Eye (tissue), 1 donor: ENCODE results near the gene MYBPC3.
A peak's percentile ranks its signal among the peaks of the same experiment; 100 is the strongest.

Experiments
- DNase-seq: peaks from one replicate; pipeline ENCODE4 v3.0.0-alpha.2; 2015

MYBPC3 gene

DNA sequence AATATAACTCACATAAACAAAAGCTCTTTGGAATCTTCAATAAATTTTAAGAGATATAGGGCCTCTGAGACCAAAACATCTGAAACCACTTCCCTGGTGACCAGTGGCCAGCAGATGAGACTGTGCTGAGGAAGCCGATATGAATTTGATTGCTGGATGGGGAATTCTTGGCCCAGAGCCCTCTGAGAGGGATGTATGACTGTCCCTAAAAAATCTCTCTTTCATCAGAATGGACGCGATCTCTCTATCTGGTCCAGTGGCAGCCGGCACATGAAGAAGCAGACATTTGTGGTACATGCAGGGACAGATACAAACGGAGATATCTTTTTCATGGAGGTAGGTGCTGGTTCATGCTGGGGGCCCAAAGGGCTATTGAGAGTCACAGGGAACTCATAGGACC is 37.5 kb downstream of the MYBPC3 start:
- DNase-seq = no peak

GRCh38 chr11:47308050-47308823 is 44.3 kb downstream of the MYBPC3 start:
- no peak for DNase-seq

- no peak for DNase-seq
Measured at GRCh38 chr11:47306484-47306844, 46.0 kb downstream of the MYBPC3 start.

- DNase-seq = peak; percentile 23
Measured at GRCh38 chr11:47305734-47306483, 46.6 kb downstream of the MYBPC3 start.

DNA sequence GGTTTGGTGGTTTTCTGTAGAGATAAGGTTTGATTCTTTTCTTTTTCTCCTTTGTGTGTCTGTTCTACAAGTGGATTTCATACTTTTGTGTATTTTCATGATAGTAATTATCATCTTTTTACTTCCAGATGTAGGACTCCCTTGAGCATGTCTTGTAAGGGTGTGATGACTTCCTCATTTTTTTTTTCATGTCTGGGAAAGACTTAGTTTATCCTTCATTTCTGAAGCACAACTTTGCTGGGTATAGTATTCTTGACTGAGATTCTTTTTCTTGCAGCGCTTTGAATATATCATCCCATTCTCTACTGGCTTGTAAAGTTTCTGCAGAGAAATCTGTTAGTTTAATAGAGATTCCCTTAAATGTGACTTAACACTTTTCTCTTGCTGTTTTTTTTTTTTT is 49.6 kb downstream of the MYBPC3 start:
- DNase-seq = no peak

DNA sequence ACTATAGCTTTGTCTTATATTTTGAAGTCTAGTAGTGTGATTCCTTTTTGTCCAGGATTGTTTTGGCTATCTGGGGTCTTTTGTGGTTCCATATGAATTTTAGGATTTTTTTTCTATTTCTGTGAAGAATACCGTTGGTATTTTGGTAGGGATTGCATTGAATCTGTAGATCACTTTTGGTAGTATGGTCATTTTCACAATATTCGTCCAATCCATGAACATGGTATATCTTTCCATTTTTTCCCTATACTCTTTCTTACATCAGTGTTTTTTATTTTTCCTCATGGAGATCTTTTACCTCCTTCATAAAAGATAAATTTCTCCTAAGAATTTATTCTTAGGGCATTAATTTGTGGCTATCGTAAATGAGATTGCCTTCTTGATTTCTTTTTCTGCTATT is 53.4 kb downstream of the MYBPC3 start:
- DNase-seq = no peak

DNA sequence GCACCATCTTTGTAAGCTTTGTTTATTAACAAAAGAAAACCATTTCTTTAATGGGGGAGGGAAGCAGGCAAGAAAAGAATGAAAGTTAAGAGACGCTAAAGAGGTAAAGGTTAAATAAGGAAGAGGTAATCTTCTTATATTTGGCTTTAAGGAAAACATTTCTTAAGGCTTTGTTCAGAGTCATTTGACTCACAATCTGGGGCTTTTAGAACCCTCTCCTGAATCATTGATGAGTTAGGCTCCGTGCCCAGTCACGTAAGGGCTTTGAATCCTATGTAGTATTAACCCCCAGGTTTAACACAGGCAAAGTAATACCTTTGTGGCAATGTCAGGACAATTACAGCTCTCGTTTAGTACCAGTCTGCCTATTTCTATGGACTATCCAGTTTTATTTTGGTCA is 56.5 kb downstream of the MYBPC3 start:
- no peak for DNase-seq

GRCh38 chr11:47295385-47295784 is 57.1 kb downstream of the MYBPC3 start:
- no peak for DNase-seq

GRCh38 chr11:47289856-47290255 is 62.6 kb downstream of the MYBPC3 start:
- DNase-seq = no peak

GRCh38 chr11:47288066-47288465 is 64.4 kb downstream of the MYBPC3 start:
- no peak for DNase-seq

DNA sequence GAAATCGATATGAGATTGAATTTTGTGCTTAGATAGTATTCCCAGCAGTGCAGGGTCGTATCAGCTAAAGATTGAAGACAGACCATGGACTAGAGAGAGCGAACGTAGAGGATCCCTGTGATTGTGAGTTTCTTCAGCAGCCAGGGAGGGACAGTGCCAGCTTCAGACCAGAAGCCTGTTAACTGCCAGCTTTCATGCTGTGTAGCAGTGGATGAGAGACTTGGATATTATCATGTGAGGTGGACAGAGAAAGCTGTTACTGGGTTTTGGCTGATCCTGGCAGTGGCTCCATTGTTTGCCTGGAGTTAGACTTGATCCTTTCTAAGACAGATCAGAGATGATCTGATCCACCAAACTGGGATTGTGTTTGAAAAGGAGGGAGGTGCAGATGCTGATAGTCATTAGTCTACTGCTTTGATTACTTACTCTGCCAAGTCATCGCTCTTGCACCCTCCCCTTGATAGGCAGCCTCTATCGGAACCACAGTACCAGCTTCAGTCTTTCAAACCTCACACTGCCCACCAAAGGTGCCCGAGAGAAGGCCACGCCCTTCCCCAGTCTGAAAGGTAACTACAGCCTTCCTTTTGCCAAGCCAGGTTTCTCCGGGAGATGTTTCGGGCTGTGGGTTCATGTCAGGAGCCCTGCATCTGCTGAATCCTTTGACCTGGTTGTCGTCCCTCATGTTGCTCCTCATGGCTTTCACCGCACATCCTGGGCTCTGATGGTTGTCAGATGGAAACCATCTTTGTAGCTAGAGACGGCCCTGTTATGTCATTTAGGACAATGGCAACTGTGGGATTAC is 66.3 kb downstream of the MYBPC3 start:
- no peak for DNase-seq

GRCh38 chr11:47284151-47284550 is 68.4 kb downstream of the MYBPC3 start:
- no peak for DNase-seq

GRCh38 chr11:47282462-47282861 is 70.0 kb downstream of the MYBPC3 start:
- no peak for DNase-seq
